HG03095 (cell line): ENCODE measurements around the gene NEU1.
"Not testable (repeated sequence)": the region's sequence is repeated elsewhere in the genome, so short reads cannot be mapped to it uniquely, and the experiment has no call there.

ENCODE experiments used
- ATAC-seq: cut with Tn5 transposase; IDR thresholded peaks from one replicate; pipeline ENCODE4 v1.9.1; 2021; ENCODE audit warnings: moderate library complexity; ENCODE audit not compliant: unreplicated experiment

Gene NEU1

GRCh38 chr6:31862344-31863235, at the start of gene NEU1:
Gene NEU1 (minus strand): TSS chr6:31862821. CDS start chr6:31862776, 45 bp downstream.
- ATAC-seq = peak; percentile 85

GRCh38 chr6:31911826-31912585, 49.4 kb upstream of the NEU1 start:
- no peak for ATAC-seq

GRCh38 chr6:31909298-31909697, 46.7 kb upstream of the NEU1 start:
- ATAC-seq = not testable (repeated sequence)

- ATAC-seq = peak; percentile 69
These were observed 46.2 kb upstream of the NEU1 start for GRCh38 chr6:31908791-31909190.

GRCh38 chr6:31908255-31908654, 45.6 kb upstream of the NEU1 start:
- not testable (repeated sequence) for ATAC-seq

- no peak for ATAC-seq
These were observed 44.7 kb upstream of the NEU1 start for GRCh38 chr6:31907158-31907813.

GRCh38 chr6:31906727-31907126, 44.1 kb upstream of the NEU1 start:
- not testable (repeated sequence) for ATAC-seq

- ATAC-seq = no peak
These were observed 43.5 kb upstream of the NEU1 start for GRCh38 chr6:31906122-31906521.

GRCh38 chr6:31905041-31905440, 42.4 kb upstream of the NEU1 start:
- no peak for ATAC-seq

- ATAC-seq = no peak
These were observed 41.3 kb upstream of the NEU1 start for GRCh38 chr6:31903957-31904356.

GRCh38 chr6:31901953-31902643, 39.5 kb upstream of the NEU1 start, which contains the start of gene ZBTB12:
Gene ZBTB12 (minus strand): TSS chr6:31902086. CDS start chr6:31901305, 781 bp downstream.
- no peak for ATAC-seq

GRCh38 chr6:31901415-31901952, 38.9 kb upstream of the NEU1 start:
- ATAC-seq = no peak

- no peak for ATAC-seq
These were observed 38.3 kb upstream of the NEU1 start for GRCh38 chr6:31900917-31901414.

- ATAC-seq = no peak
These were observed 37.5 kb upstream of the NEU1 start for GRCh38 chr6:31899882-31900722.

GRCh38 chr6:31899215-31899614, 36.6 kb upstream of the NEU1 start:
- ATAC-seq = no peak

- no peak for ATAC-seq
These were observed 35.9 kb upstream of the NEU1 start for GRCh38 chr6:31898383-31899011.

GRCh38 chr6:31897612-31898382, 35.2 kb upstream of the NEU1 start, which contains the start of gene EHMT2:
Gene EHMT2 (minus strand): TSS chr6:31897698. CDS start chr6:31897677, 21 bp downstream.
- peak; percentile 51 for ATAC-seq
